ENCODE results near the gene OR9Q1.

The OR9Q1 gene

GRCh38 chr11:58023435-58023931 lies at the start of gene OR9Q1:
TSS of gene OR9Q1 (plus strand) at chr11:58023881. CDS start at chr11:58179445, 155,564 bp downstream.
- no peak for DNase-seq (ENCODE audit: low read depth)
- H3K4me3 ChIP-seq (ENCODE audit: low read depth, low read length), result no peak within 1 kb of the TSS
- no peak for TF ChIP-seq CTCF (conservative IDR thresholded peaks at IDR 0.05; ENCODE audit: low read depth, low read length)

GRCh38 chr11:57974132-57974531 lies 49.5 kb upstream of the OR9Q1 start:
- TF ChIP-seq CTCF (conservative IDR thresholded peaks at IDR 0.05; ENCODE audit: low read depth, low read length), result no peak
- H3K4me3 ChIP-seq (ENCODE audit: low read depth, low read length), result no peak overlapping the region
- no peak for DNase-seq (ENCODE audit: low read depth)

GRCh38 chr11:57974848-57975601 lies 48.7 kb upstream of the OR9Q1 start:
- H3K4me3 ChIP-seq (ENCODE audit: low read depth, low read length), result no peak overlapping the region
- no peak for TF ChIP-seq CTCF (conservative IDR thresholded peaks at IDR 0.05; ENCODE audit: low read depth, low read length)
- no peak for DNase-seq (ENCODE audit: low read depth)

- TF ChIP-seq CTCF (conservative IDR thresholded peaks at IDR 0.05; ENCODE audit: low read depth, low read length), result no peak
- H3K4me3 ChIP-seq (ENCODE audit: low read depth, low read length), result no peak overlapping the region
- no peak for DNase-seq (ENCODE audit: low read depth)
Measured at GRCh38 chr11:57977709-57978108, 46.0 kb upstream of the OR9Q1 start.

- no peak overlapping the region for H3K4me3 ChIP-seq (ENCODE audit: low read depth, low read length)
- no peak for TF ChIP-seq CTCF (conservative IDR thresholded peaks at IDR 0.05; ENCODE audit: low read depth, low read length)
- no peak for DNase-seq (ENCODE audit: low read depth)
Measured at GRCh38 chr11:57978686-57979531, 44.8 kb upstream of the OR9Q1 start.

- DNase-seq (ENCODE audit: low read depth), result no peak
- no peak overlapping the region for H3K4me3 ChIP-seq (ENCODE audit: low read depth, low read length)
- no peak for TF ChIP-seq CTCF (conservative IDR thresholded peaks at IDR 0.05; ENCODE audit: low read depth, low read length)
Measured at GRCh38 chr11:57979532-57980079, 44.1 kb upstream of the OR9Q1 start.
